H1 (cell line): Measurements from ENCODE around the gene CCNL2. TPM values are rescaled to one million over a fixed set of nuclear protein-coding genes. Genes with fewer than 3 reads are reported as not detected.

Experiments used
- CTCF ChIA-PET: fragments of 300-600 bp; sonication (Branson Sonifier 250); formaldehyde crosslinking; loops from one replicate; lab custom pipeline; 2021; ENCODE audit not compliant: partially characterized antibody; lab: Charles Lee
- POLR2A ChIA-PET: fragments of 300-600 bp; sonication (Branson Sonifier 250); formaldehyde crosslinking; loops from one replicate; lab custom pipeline; 2021; ENCODE audit warnings: inconsistent platforms; ENCODE audit not compliant: partially characterized antibody; lab: Charles Lee
- DNase-seq, 2 experiments: peaks; one replicate each; pipeline versions ENCODE4 v3.0.0 to v3.0.0-alpha.2; 2010 to 2022; ENCODE audit warnings: low spot score in 2 of 2, low read depth in 1 of 2, mixed read lengths in 1 of 2
- FAIRE-seq: peaks from 2 replicates; lab custom pipeline; 2011; peaks lifted over from hg19 to GRCh38; lab: Jason Lieb, UNC
- H2AFZ ChIP-seq: 2 replicates; pipeline ENCODE4 v1.8.1; 2012; ENCODE audit warnings: low read length, inconsistent platforms
- H2AK5ac ChIP-seq: 2 replicates; pipeline ENCODE4 v1.6.1; 2013; ENCODE audit warnings: low read depth, low read length
- H2BK120ac ChIP-seq: replicated peaks from 2 replicates; pipeline ENCODE3; 2013; ENCODE audit warnings: low read depth, low read length, inconsistent platforms
- H2BK12ac ChIP-seq: 2 replicates; pipeline ENCODE4 v1.6.1; 2013; ENCODE audit warnings: low read depth, low read length
- H2BK15ac ChIP-seq: 2 replicates; pipeline ENCODE4 v1.6.1; 2013; ENCODE audit warnings: low read length
- H2BK20ac ChIP-seq: 2 replicates; pipeline ENCODE4 v1.6.1; 2013; ENCODE audit warnings: low read length
- H2BK5ac ChIP-seq: 2 replicates; pipeline ENCODE4 v1.6.1; 2013; ENCODE audit warnings: low read depth, low read length
- H3K14ac ChIP-seq: 2 replicates; pipeline ENCODE4 v1.6.1; 2013; ENCODE audit warnings: inconsistent platforms; ENCODE audit not compliant: insufficient read length
- H3K18ac ChIP-seq: 2 replicates; pipeline ENCODE4 v1.6.1; 2013; ENCODE audit warnings: low read length; ENCODE audit errors: extremely low read depth
- H3K23ac ChIP-seq: 2 replicates; pipeline ENCODE4 v1.6.1; 2013; ENCODE audit warnings: inconsistent platforms; ENCODE audit not compliant: insufficient read length
- H3K23me2 ChIP-seq: 2 replicates; pipeline ENCODE4 v1.6.1; 2013; ENCODE audit warnings: low read depth, low read length
- H3K27ac ChIP-seq: 2 replicates; pipeline ENCODE4 v1.6.1; 2011; ENCODE audit warnings: low read depth, low read length, inconsistent platforms
- H3K27me3 ChIP-seq, 4 experiments: replicated peaks in 1 of 4; 1 replicate in 1 of 4; 2 replicates in 3 of 4; pipeline versions ENCODE4 v1.6.1 to v1.8.1; 2011 to 2013; ENCODE audit warnings: low read length in 3 of 4, mild to moderate bottlenecking in 3 of 4, inconsistent platforms in 2 of 4, mixed read lengths in 2 of 4, moderate library complexity in 1 of 4; ENCODE audit not compliant: control insufficient read depth in 3 of 4, insufficient read depth in 3 of 4; ENCODE audit errors: extremely low read depth in 1 of 4
- H3K36me3 ChIP-seq, 4 experiments: 2 replicates each; pipeline versions ENCODE4 v1.6.1 to v1.8.1; 2011 to 2013; ENCODE audit warnings: mild to moderate bottlenecking in 4 of 4, low read length in 3 of 4, moderate library complexity in 2 of 4, control low read depth in 1 of 4, inconsistent platforms in 1 of 4; ENCODE audit not compliant: insufficient read depth in 4 of 4, control insufficient read depth in 2 of 4
- H3K4ac ChIP-seq: replicated peaks from 2 replicates; pipeline ENCODE3; 2013; ENCODE audit warnings: low read length, low read depth, mixed read lengths, inconsistent platforms; ENCODE audit not compliant: insufficient read length
- H3K4me1 ChIP-seq, 4 experiments: replicated peaks in 1 of 4; 1 replicate in 1 of 4; 2 replicates in 3 of 4; pipeline versions ENCODE4 v1.6.1 to v1.8.1; 2011 to 2013; ENCODE audit warnings: low read length in 3 of 4, inconsistent platforms in 2 of 4, mixed read lengths in 1 of 4; ENCODE audit not compliant: insufficient read depth in 4 of 4, control insufficient read depth in 3 of 4
- H3K4me2 ChIP-seq, 2 experiments: 2 replicates each; pipeline versions ENCODE4 v1.6.1 to v1.8.1; 2011 to 2013; ENCODE audit warnings: low read depth in 2 of 2, low read length in 2 of 2, control low read depth in 1 of 2, inconsistent platforms in 1 of 2, mild to moderate bottlenecking in 1 of 2; ENCODE audit not compliant: insufficient read depth in 1 of 2
- H3K4me3 ChIP-seq, 4 experiments: fragments of 200-600, 300-600 bp in 1 of 4; sonication (generic), shearing (Covaris generic), sonication (Bioruptor Twin) in 1 of 4; 2 replicates each; pipeline versions ENCODE4 v1.5.1 to v1.8.1; 2011 to 2016; ENCODE audit warnings: low read length in 4 of 4, low read depth in 3 of 4, control low read depth in 2 of 4, inconsistent platforms in 2 of 4, mild to moderate bottlenecking in 2 of 4, mixed read lengths in 1 of 4, moderate library complexity in 1 of 4; ENCODE audit not compliant: insufficient read depth in 2 of 4; ENCODE audit errors: extremely low read depth in 1 of 4
- H3K56ac ChIP-seq: replicated peaks from 2 replicates; pipeline ENCODE3; 2013; ENCODE audit warnings: low read depth, mild to moderate bottlenecking, mixed read lengths, low read length, inconsistent platforms; ENCODE audit not compliant: insufficient read length
- H3K79me1 ChIP-seq: 2 replicates; pipeline ENCODE4 v1.6.1; 2013; ENCODE audit warnings: low read depth, low read length, control low read depth
- H3K79me2 ChIP-seq, 2 experiments: 2 replicates each; pipeline versions ENCODE4 v1.6.1 to v1.8.1; 2012 to 2013; ENCODE audit warnings: low read length in 2 of 2, mild to moderate bottlenecking in 2 of 2, inconsistent platforms in 1 of 2; ENCODE audit not compliant: insufficient read depth in 2 of 2, control insufficient read depth in 1 of 2
- H3K9ac ChIP-seq, 4 experiments: replicated peaks in 1 of 4; 1 replicate in 1 of 4; 2 replicates in 3 of 4; pipeline versions ENCODE4 v1.6.1 to v1.8.1; 2011 to 2013; ENCODE audit warnings: low read depth in 3 of 4, low read length in 3 of 4, control low read depth in 2 of 4, mild to moderate bottlenecking in 2 of 4, moderate library complexity in 2 of 4, inconsistent platforms in 1 of 4; ENCODE audit errors: extremely low read depth in 1 of 4
- H3K9me3 ChIP-seq, 2 experiments: 2 replicates each; pipeline versions ENCODE4 v1.6.1 to v1.8.1; 2012 to 2013; ENCODE audit warnings: mild to moderate bottlenecking in 2 of 2, moderate library complexity in 2 of 2, control low read depth in 1 of 2, inconsistent platforms in 1 of 2, low read depth in 1 of 2, low read length in 1 of 2, mixed read lengths in 1 of 2; ENCODE audit not compliant: insufficient read depth in 2 of 2
- H4K20me1 ChIP-seq, 2 experiments: replicated peaks in 1 of 2; 2 replicates each; pipeline versions ENCODE3 to v1.8.1; 2011 to 2013; ENCODE audit warnings: inconsistent platforms in 2 of 2, low read length in 2 of 2, mild to moderate bottlenecking in 1 of 2; ENCODE audit not compliant: insufficient read depth in 2 of 2, control insufficient read depth in 1 of 2
- H4K5ac ChIP-seq: 2 replicates; pipeline ENCODE4 v1.6.1; 2013; ENCODE audit warnings: low read length, low read depth, mixed read lengths, inconsistent platforms; ENCODE audit not compliant: insufficient read length
- H4K8ac ChIP-seq: 2 replicates; pipeline ENCODE4 v1.8.0; 2013; ENCODE audit warnings: mild to moderate bottlenecking, moderate library complexity, low read length, inconsistent platforms; ENCODE audit not compliant: insufficient read depth; ENCODE audit errors: extremely low read depth
- H4K91ac ChIP-seq: replicated peaks from 2 replicates; pipeline ENCODE3; 2013; ENCODE audit warnings: low read length, mixed read lengths, inconsistent platforms; ENCODE audit not compliant: insufficient read length
- BACH1 ChIP-seq: IDR thresholded peaks from 2 replicates; pipeline ENCODE4 v1.6.1; 2012; ENCODE audit warnings: low read length, improper control_type of control experiment
- CEBPB ChIP-seq: IDR thresholded peaks from 2 replicates; pipeline ENCODE4 v1.6.1; 2012; ENCODE audit warnings: low read depth, low read length
- CHD2 ChIP-seq: IDR thresholded peaks from 2 replicates; pipeline ENCODE4 v1.6.1; 2012; ENCODE audit warnings: low read length, improper control_type of control experiment
- HDAC6 ChIP-seq: IDR thresholded peaks from one replicate; pipeline ENCODE4 v1.7.1; 2012; ENCODE audit warnings: low read depth, mild to moderate bottlenecking, inconsistent platforms, low read length, moderate library complexity
- NANOG ChIP-seq: IDR thresholded peaks from 2 replicates; pipeline ENCODE4 v1.6.1; 2011; ENCODE audit warnings: low read length, low read depth, mild to moderate bottlenecking, inconsistent platforms; ENCODE audit not compliant: insufficient read depth, poor library complexity, severe bottlenecking
- RAD21 ChIP-seq, 2 experiments: IDR thresholded peaks in 1 of 2; conservative IDR thresholded peaks in 1 of 2; 2 replicates each; pipeline ENCODE4 v1.6.1; 2011; ENCODE audit warnings: low read depth in 2 of 2, low read length in 2 of 2, improper control_type of control experiment in 1 of 2, inconsistent platforms in 1 of 2, mild to moderate bottlenecking in 1 of 2, moderate library complexity in 1 of 2
- SAP30 ChIP-seq: fragments of 300-600 bp; sonication (generic); IDR thresholded peaks from 2 replicates; pipeline ENCODE4 v1.7.1; 2012; ENCODE audit warnings: low read length, moderate library complexity, mild to moderate bottlenecking, inconsistent platforms; ENCODE audit not compliant: insufficient read depth, insufficient replicate concordance
- SIN3A ChIP-seq, 2 experiments: IDR thresholded peaks in 1 of 2; conservative IDR thresholded peaks in 1 of 2; 2 replicates each; pipeline ENCODE4 v1.6.1; 2011 to 2012; ENCODE audit warnings: low read length in 2 of 2, improper control_type of control experiment in 1 of 2, low read depth in 1 of 2, mild to moderate bottlenecking in 1 of 2
- SUZ12 ChIP-seq: fragments of 200-600 bp; sonication (generic); IDR thresholded peaks from 2 replicates; pipeline ENCODE4 v1.6.1; 2012; ENCODE audit warnings: mild to moderate bottlenecking, inconsistent platforms, low read length, moderate library complexity, mixed read lengths
- WGBS, 2 experiments: shearing (Covaris generic) in 1 of 2; methylation state at CpG; one replicate each; pipeline versions ENCODE4 v1.1.6 to v1.1.7; 2013 to 2015; ENCODE audit warnings: low lambda C conversion rate in 2 of 2, mixed read lengths in 2 of 2, inconsistent platforms in 1 of 2, low coverage in 1 of 2, missing lambda C conversion rate in 1 of 2; ENCODE audit not compliant: insufficient replicate concordance in 2 of 2, insufficient coverage in 1 of 2, insufficient read length in 1 of 2; ENCODE audit errors: extremely low coverage in 1 of 2, missing lambda C conversion rate in 1 of 2; 5-methylcytosine and 5-hydroxymethylcytosine counted together
- polyA plus RNA-seq, 7 experiments: library from polyadenylated mRNA; depleted of rRNA in 3 of 7; stranded (reverse) in 5 of 7; unstranded in 2 of 7; fragments of >200 nt in 5 of 7; fragments of 200-250 nt in 2 of 7; gene quantifications; 1 replicate in 5 of 7; 2 replicates in 1 of 7; 4 replicates in 1 of 7; pipeline versions ENCODE4 v1.2.1 to v1.2.3, GENCODE V29; 2011 to 2013; ENCODE audit warnings: missing spikeins in 2 of 7, mixed read lengths in 2 of 7
- total RNA-seq: library from RNA; stranded (reverse); fragmentation: NEBNext Ultra II Directional; extraction: Animal tissue kit (Norgen Biotek cat#: 25700); gene quantifications from 2 replicates; pipeline ENCODE4 v1.2.1, GENCODE V29; 2021
- TF ChIP-seq, protein P1 (sequence below): IDR thresholded peaks from 2 replicates; pipeline ENCODE4 v1.6.1; 2012; ENCODE audit warnings: inconsistent platforms
- TF ChIP-seq, protein P2 (sequence below): IDR thresholded peaks from 2 replicates; pipeline ENCODE4 v1.6.1; 2011; ENCODE audit warnings: low read depth, mild to moderate bottlenecking, low read length; ENCODE audit not compliant: insufficient read depth

The CCNL2 gene
- total and polyA plus RNA-seq, 2 of the 8 experiments (the other 6 are each of a cell fraction or from before 2014, with no cell fraction given), result 79.8 to 120 TPM

GRCh38 chr1:1374589-1374928, 24.6 kb downstream of the CCNL2 start:
- no peaks in the 10 kb centered on the region for H3K9me3 ChIP-seq
- DNase-seq (no peak), FAIRE-seq (no peak)

More at GRCh38 chr1:1374589-1374928, 24.6 kb downstream of the CCNL2 start:
- H2BK15ac ChIP-seq, result no peak overlapping the region
- H2BK20ac ChIP-seq, result no peak overlapping the region
- H3K27me3 ChIP-seq, result no peaks in the 10 kb centered on the region
- H3K79me1 ChIP-seq, result peaks cover 3% of the 10 kb centered on the region; the same call in 1 of the 2 replicates
- H3K23me2 ChIP-seq, result peaks cover 7% of the 10 kb centered on the region; the same call in 1 of the 2 replicates
- whole genome bisulfite sequencing, 2 experiments, result 5% methylated on average over 17 of the region's 24 CpGs; no CpG with 5 or more reads in 1 of the 2 experiments
- no peak overlapping the region for H2BK12ac ChIP-seq
- no peak overlapping the region for H2AFZ ChIP-seq
- peaks cover 0 to 4% (median 0%) of the 10 kb centered on the region in 4 experiments; a peak in 1 of 8 replicates for H3K36me3 ChIP-seq
- peak overlapping the region; percentile 96 for H4K8ac ChIP-seq
- peak overlapping the region; percentile 60; the same call in 1 of the 2 replicates for H3K18ac ChIP-seq
- no peak overlapping the region for H2BK120ac ChIP-seq
- peak overlapping the region; percentile 25 for H3K56ac ChIP-seq
- ChIA-PET POLR2A (interaction anchor here (0.7 to 33.4 kb wide), 13 partner anchors 16 to 73 kb away, joined by 3 to 719 read pairs (median 5); partner anchors contain the start of genes CCNL2, DVL1, MRPL20 and MXRA8), CTCF (interaction anchor here (0.6 to 4.6 kb wide), 9 partner anchors 12 to 282 kb away, joined by 3 to 17 read pairs (median 5); partner anchors contain the start of gene CCNL2)
- TF ChIP-seq HDAC6, result no peak
- TF ChIP-seq RAD21 (IDR thresholded peaks at IDR 0.05 in 1 of 2, conservative IDR thresholded peaks at IDR 0.05 in 1 of 2; ENCODE audit: low read depth in 2 of 2, low read length in 2 of 2), result no peak
- TF ChIP-seq, protein P1, sequence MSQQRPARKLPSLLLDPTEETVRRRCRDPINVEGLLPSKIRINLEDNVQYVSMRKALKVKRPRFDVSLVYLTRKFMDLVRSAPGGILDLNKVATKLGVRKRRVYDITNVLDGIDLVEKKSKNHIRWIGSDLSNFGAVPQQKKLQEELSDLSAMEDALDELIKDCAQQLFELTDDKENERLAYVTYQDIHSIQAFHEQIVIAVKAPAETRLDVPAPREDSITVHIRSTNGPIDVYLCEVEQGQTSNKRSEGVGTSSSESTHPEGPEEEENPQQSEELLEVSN, result no peak
- no peak for TF ChIP-seq CHD2
- no peak for TF ChIP-seq SIN3A (conservative IDR thresholded peaks at IDR 0.05 in 1 of 2, IDR thresholded peaks at IDR 0.05 in 1 of 2; ENCODE audit: low read depth in 1 of 2, low read length in 2 of 2)
- TF ChIP-seq NANOG, result no peak
- no peak for TF ChIP-seq CEBPB
- no peak for TF ChIP-seq SAP30
- no peak for TF ChIP-seq SUZ12
- TF ChIP-seq, protein P2, sequence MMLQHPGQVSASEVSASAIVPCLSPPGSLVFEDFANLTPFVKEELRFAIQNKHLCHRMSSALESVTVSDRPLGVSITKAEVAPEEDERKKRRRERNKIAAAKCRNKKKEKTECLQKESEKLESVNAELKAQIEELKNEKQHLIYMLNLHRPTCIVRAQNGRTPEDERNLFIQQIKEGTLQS, result no peak
- no peak for TF ChIP-seq BACH1
- H3K4ac ChIP-seq, result no peak overlapping the region
- no peak overlapping the region for H4K91ac ChIP-seq
- no peak overlapping the region for H4K5ac ChIP-seq
- no peak overlapping the region for H3K23ac ChIP-seq
- H2BK5ac ChIP-seq, result peak overlapping the region; percentile 44; the same call in 1 of the 2 replicates
- no peak overlapping the region for H2AK5ac ChIP-seq
- peak overlapping the region; percentile 81 to 94 (median 84) for H3K9ac ChIP-seq
- peaks cover 5 to 17% of the 10 kb centered on the region in 2 experiments; a peak in 3 of 4 replicates for H3K79me2 ChIP-seq
- H3K4me1 ChIP-seq, result peaks cover 0 to 12% (median 9%) of the 10 kb centered on the region in 4 experiments; a peak in 5 of 7 replicates
- H3K4me2 ChIP-seq, result peak overlapping the region; percentile 77 to 99
- H3K14ac ChIP-seq, result no peak overlapping the region
- peak overlapping the region; percentile 62; the same call in 1 of the 2 replicates for H3K27ac ChIP-seq
- peaks cover 0 to 8% of the 10 kb centered on the region in 2 experiments for H4K20me1 ChIP-seq
- peak overlapping the region; percentile 87 to 97 (median 88) for H3K4me3 ChIP-seq
